Left lung (tissue), 10 donors: ENCODE data around the gene SPATA31D3. TPM values are rescaled to one million over a fixed set of nuclear protein-coding genes. Genes with fewer than 3 reads are reported as not detected.

Experiments used
- ATAC-seq: fragments of 200-7000 bp; cut with Tn5 transposase; one replicate; pipeline ENCODE4 v1.9.1; 2020; ENCODE audit warnings: moderate library complexity
- DNase-seq, 4 donors: peaks; one replicate each; pipeline ENCODE4 v3.0.0-alpha.2; 2013 to 2020
- H3K27ac ChIP-seq, 2 donors: fragments of 200-600 bp; sonication (generic) in 1 of 2; one replicate each; pipeline versions ENCODE4 v1.5.0 to v1.8.0; 2020 to 2021
- H3K27me3 ChIP-seq, 2 donors: fragments of 200-600 bp; sonication (generic) in 1 of 2; one replicate each; pipeline versions ENCODE4 v1.5.0 to v1.8.0; 2020 to 2021
- H3K36me3 ChIP-seq, 2 donors: fragments of 200-600 bp; sonication (generic) in 1 of 2; one replicate each; pipeline versions ENCODE4 v1.5.0 to v1.8.0; 2020 to 2021
- H3K4me1 ChIP-seq, 2 donors: fragments of 200-600 bp; one replicate each; pipeline ENCODE4 v1.8.0; 2021
- H3K4me3 ChIP-seq, 2 donors: fragments of 200-600 bp; sonication (generic) in 1 of 2; one replicate each; pipeline versions ENCODE4 v1.5.0 to v1.8.0; 2020 to 2021; ENCODE audit warnings: mild to moderate bottlenecking in 1 of 2
- H3K9me3 ChIP-seq, 2 donors: fragments of 200-600 bp; sonication (generic) in 1 of 2; one replicate each; pipeline versions ENCODE4 v1.5.0 to v1.8.0; 2020 to 2021
- CTCF ChIP-seq, 2 donors: fragments of 200-600 bp; sonication (generic) in 1 of 2; IDR thresholded peaks; one replicate each; pipeline versions ENCODE4 v1.5.0 to v1.8.0; 2021; ENCODE audit warnings: antibody characterized with exemption in 2 of 2
- intact Hi-C, 2 donors: fragments of 100-400 bp; cut with DNase I; formaldehyde crosslinking; loops; one replicate each; pipeline versions ENCODE4 v1.11.2 to v1.14.2; 2022
- polyA plus RNA-seq, 6 donors: library from polyadenylated mRNA; unstranded; fragments of 120-200 nt; gene quantifications; one replicate each; pipeline ENCODE4 v1.2.1, GENCODE V29; 2013; ENCODE audit not compliant: insufficient read length in 6 of 6
- total RNA-seq, 2 donors: library from RNA; stranded (reverse); fragmentation: NEBNext Ultra II Directional; extraction: Animal tissue kit (Norgen Biotek cat#: 25700); gene quantifications; one replicate each; pipeline ENCODE4 v1.2.1, GENCODE V29; 2021
- donor health status: DM: no; HTN: yes; CAD: no.
- donor health status: DM: no; HTN: no; CAD: no.

The SPATA31D3 gene
- total and polyA plus RNA-seq, 8 donors, result not detected

GRCh38 chr9:81953096-81953495, 9.8 kb downstream of the SPATA31D3 start:
- Histone ChIP-seq H3K27ac (no peak overlapping the region), H3K27me3 (no peaks in the 10 kb centered on the region), H3K4me3 (no peak overlapping the region), H3K4me1 (no peaks in the 10 kb centered on the region), H3K36me3 (no peaks in the 10 kb centered on the region), H3K9me3 (peaks cover 0 to 27% of the 10 kb centered on the region in 2 donors)
- no peak for TF ChIP-seq CTCF (IDR thresholded peaks at IDR 0.05)
- intact Hi-C loops, result no loop called here
- ATAC-seq (no peak), DNase-seq (peak in 2 of 4 donors; percentile 1)

DNA sequence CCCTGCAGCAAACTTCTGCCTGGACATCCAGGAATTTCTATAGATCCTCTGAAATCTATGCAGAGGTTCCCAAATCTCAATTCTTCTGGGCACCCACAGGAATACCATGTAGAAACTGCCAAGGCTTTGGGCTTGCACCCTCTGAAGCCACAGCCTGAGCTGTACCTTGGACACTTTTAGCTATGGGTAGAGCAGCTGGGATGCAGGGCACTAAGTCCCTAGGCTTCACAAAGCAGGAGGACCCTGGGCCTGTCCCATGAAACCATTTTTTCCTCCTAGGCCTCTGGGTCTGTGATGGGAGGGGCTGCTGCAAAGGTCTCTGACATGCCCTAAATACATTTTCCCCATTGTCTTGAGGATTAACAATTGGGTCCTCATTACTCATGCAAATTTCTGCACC, 12.3 kb downstream of the SPATA31D3 start:
- Histone ChIP-seq H3K27me3 (no peaks in the 10 kb centered on the region), H3K36me3 (no peaks in the 10 kb centered on the region), H3K9me3 (peaks cover 0 to 27% of the 10 kb centered on the region in 2 donors), H3K27ac (no peak overlapping the region), H3K4me1 (no peaks in the 10 kb centered on the region), H3K4me3 (no peak overlapping the region)
- ATAC-seq (no peak), DNase-seq (no peak)
- intact Hi-C loops, result no loop called here
- no peak for TF ChIP-seq CTCF (IDR thresholded peaks at IDR 0.05)

DNA sequence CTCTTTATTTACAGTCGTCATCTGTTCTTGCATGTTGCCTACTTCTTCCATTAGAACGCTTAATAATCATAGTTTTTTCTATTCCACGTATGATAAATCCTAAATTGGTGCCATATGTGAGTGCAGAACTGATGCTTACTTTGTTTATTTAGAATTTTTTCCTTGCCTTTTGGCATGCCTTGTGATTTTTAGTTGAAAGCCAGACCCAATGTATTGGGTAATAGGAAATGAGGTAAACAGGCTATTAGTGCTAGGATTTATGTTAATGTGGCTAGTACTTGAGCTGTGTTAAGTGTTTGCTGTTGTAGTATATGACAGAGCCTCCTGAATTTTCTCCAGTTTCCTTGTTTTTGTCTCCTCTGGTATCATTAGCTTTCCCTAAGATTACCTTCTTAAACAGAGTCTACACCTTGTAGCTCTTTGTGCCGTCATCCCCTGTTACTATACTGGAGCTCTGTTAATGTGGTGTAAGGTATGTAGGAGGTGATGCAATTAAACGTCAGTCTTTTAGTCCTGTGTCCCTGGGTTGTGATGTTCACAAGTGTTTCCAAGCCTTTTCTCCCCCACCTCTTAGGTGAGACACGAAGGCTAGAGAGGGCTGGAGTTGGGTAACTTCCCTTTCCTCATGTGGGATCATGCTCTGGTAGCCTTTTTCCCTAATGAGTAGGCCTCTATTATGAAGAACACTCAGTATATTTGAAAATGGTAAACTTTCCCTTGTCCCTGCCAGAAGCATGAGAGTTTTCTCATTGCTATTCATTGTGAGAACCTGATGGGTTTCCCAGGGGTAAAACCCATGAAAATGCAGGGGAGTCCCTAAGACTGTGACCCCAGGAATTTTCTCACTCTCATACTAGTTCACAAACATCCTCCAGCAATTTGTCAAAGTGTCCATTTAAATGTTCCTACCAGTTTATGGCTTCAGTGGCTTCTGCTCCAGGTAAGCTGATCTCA, 21.2 kb downstream of the SPATA31D3 start:
- no peaks in the 10 kb centered on the region for H3K4me1 ChIP-seq
- no peak for TF ChIP-seq CTCF (IDR thresholded peaks at IDR 0.05)
- no peak overlapping the region for H3K27ac ChIP-seq
- peaks cover 0 to 3% of the 10 kb centered on the region in 2 donors for H3K9me3 ChIP-seq
- intact Hi-C loops, result no loop called here
- no peaks in the 10 kb centered on the region for H3K36me3 ChIP-seq
- DNase-seq (no peak), ATAC-seq (no peak)
- H3K27me3 ChIP-seq, result no peaks in the 10 kb centered on the region
- no peak overlapping the region for H3K4me3 ChIP-seq

GRCh38 chr9:81968026-81968425, 24.7 kb downstream of the SPATA31D3 start:
- no peak for TF ChIP-seq CTCF (IDR thresholded peaks at IDR 0.05)
- Histone ChIP-seq H3K4me1 (no peaks in the 10 kb centered on the region), H3K27me3 (no peaks in the 10 kb centered on the region), H3K4me3 (no peak overlapping the region), H3K27ac (no peak overlapping the region), H3K36me3 (no peaks in the 10 kb centered on the region), H3K9me3 (peaks cover 0 to 3% of the 10 kb centered on the region in 2 donors)
- no peak for ATAC-seq
- intact Hi-C loops, result no loop called here
- no peak for DNase-seq

DNA sequence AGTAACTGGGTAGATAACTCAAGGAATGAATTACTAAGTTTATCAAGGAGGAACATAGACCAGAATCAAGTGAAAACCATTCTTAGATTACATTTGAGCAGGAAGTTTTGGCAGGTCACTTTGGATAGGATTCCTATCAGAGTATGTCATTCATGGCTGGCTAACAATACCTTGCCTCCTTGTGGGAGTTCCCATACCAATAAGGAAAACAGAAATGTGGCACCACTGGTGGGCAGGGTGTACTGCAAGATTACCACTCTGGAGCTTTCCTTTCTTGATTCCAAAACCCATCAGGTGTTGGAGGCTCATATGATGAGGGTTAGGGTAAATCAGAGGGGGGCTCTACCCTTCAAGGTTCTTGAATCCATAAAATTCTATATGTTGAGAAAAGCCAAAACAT, 26.7 kb downstream of the SPATA31D3 start:
- DNase-seq, result no peak
- Histone ChIP-seq H3K27me3 (no peaks in the 10 kb centered on the region), H3K36me3 (no peaks in the 10 kb centered on the region), H3K9me3 (peaks cover 0 to 18% of the 10 kb centered on the region in 2 donors), H3K4me1 (no peaks in the 10 kb centered on the region), H3K4me3 (no peak overlapping the region), H3K27ac (no peak overlapping the region)
- no peak for ATAC-seq
- intact Hi-C loops, result no loop called here
- TF ChIP-seq CTCF (IDR thresholded peaks at IDR 0.05), result no peak
